OCI-LY7 (cell line): ENCODE data around the gene NAP1L4. TPM values are rescaled to one million over a fixed set of nuclear protein-coding genes. Genes with fewer than 3 reads are reported as not detected.

Source experiments
- BruUV-seq: library from RNA; stranded (reverse); fragments of 400-500 nt; replicated peaks from 2 replicates; lab custom pipeline; 2021; lab: Mats Ljungman, UMichigan
- CTCF ChIA-PET: fragments of 300-600 bp; sonication (Branson Sonifier 250); formaldehyde crosslinking; loops from one replicate; lab custom pipeline; 2022; ENCODE audit warnings: antibody characterized with exemption; ENCODE audit not compliant: unreplicated experiment; lab: Charles Lee
- POLR2A ChIA-PET: fragments of 300-600 bp; sonication (Branson Sonifier 250); formaldehyde crosslinking; loops from one replicate; lab custom pipeline; 2022; ENCODE audit warnings: antibody characterized with exemption; lab: Charles Lee
- DNase-seq: peaks from one replicate; pipeline ENCODE4 v3.0.0-alpha.2; 2015; ENCODE audit warnings: low spot score
- H2AFZ ChIP-seq: fragments of 200-600 bp; sonication (generic), shearing (Covaris generic); 2 replicates; pipeline ENCODE4 v1.6.1; 2014; ENCODE audit warnings: mild to moderate bottlenecking, antibody characterized with exemption, low read length, moderate library complexity
- H3K27ac ChIP-seq: fragments of 200-600 bp; sonication (generic); 2 replicates; pipeline ENCODE4 v1.5.1; 2014; ENCODE audit warnings: mixed run types, low read depth, mild to moderate bottlenecking, moderate library complexity, low read length, inconsistent platforms; ENCODE audit not compliant: poor library complexity, severe bottlenecking
- H3K36me3 ChIP-seq: fragments of 200-600 bp; sonication (generic); 2 replicates; pipeline ENCODE4 v1.6.1; 2014; ENCODE audit warnings: mild to moderate bottlenecking, antibody characterized with exemption, low read length, moderate library complexity, mixed read lengths; ENCODE audit not compliant: insufficient read depth
- H3K4me1 ChIP-seq: fragments of 200-600 bp; sonication (generic); 2 replicates; pipeline ENCODE4 v1.5.1; 2014; ENCODE audit warnings: mild to moderate bottlenecking, low read length; ENCODE audit not compliant: insufficient read depth, poor library complexity, severe bottlenecking
- H3K4me2 ChIP-seq: fragments of 200-600 bp; sonication (generic); 2 replicates; pipeline ENCODE4 v1.6.1; 2014; ENCODE audit warnings: mild to moderate bottlenecking, low read length
- H3K4me3 ChIP-seq: fragments of 200-600 bp; sonication (generic); 2 replicates; pipeline ENCODE4 v1.5.1; 2014; ENCODE audit warnings: mild to moderate bottlenecking, low read depth, low read length; ENCODE audit not compliant: poor library complexity, severe bottlenecking
- H3K79me2 ChIP-seq: fragments of 200-600 bp; sonication (generic); 2 replicates; pipeline ENCODE4 v1.6.1; 2016; ENCODE audit warnings: low read depth, mild to moderate bottlenecking, low read length, moderate library complexity, mixed read lengths; ENCODE audit not compliant: insufficient read depth
- H3K9me2 ChIP-seq: fragments of 200-600 bp; sonication (generic); 2 replicates; pipeline ENCODE4 v1.6.1; 2016; ENCODE audit warnings: mild to moderate bottlenecking, low read length, mixed read lengths; ENCODE audit not compliant: insufficient read depth
- H3K9me3 ChIP-seq: fragments of 200-600 bp; sonication (generic); 2 replicates; pipeline ENCODE4 v1.6.1; 2014; ENCODE audit warnings: mild to moderate bottlenecking, mixed run types, low read length, mixed read lengths
- H4K20me1 ChIP-seq: fragments of 200-600 bp; sonication (generic); 2 replicates; pipeline ENCODE4 v1.6.1; 2014; ENCODE audit warnings: mild to moderate bottlenecking, antibody characterized with exemption, low read length, moderate library complexity, mixed read lengths; ENCODE audit not compliant: insufficient read depth
- CTCF ChIP-seq: fragments of 200-600 bp; sonication (generic); conservative IDR thresholded peaks from 2 replicates; pipeline ENCODE4 v1.5.1; 2014; ENCODE audit warnings: mild to moderate bottlenecking, antibody characterized with exemption, low read length, moderate library complexity, mixed read lengths
- EZH2phosphoT487 ChIP-seq: fragments of 200-600 bp; sonication (generic); IDR thresholded peaks from 2 replicates; pipeline ENCODE4 v1.6.1; 2018; ENCODE audit warnings: low read depth, borderline replicate concordance, mild to moderate bottlenecking, mixed run types, antibody characterized with exemption, low read length, moderate library complexity, mixed read lengths
- intact Hi-C: fragments of 100-400 bp; cut with micrococcal nuclease; formaldehyde crosslinking; loops from one replicate; pipeline ENCODE4 v1.10.0; 2022; ENCODE audit not compliant: unreplicated experiment
- total RNA-seq, 2 experiments: library from RNA; depleted of rRNA in 1 of 2; stranded (reverse); fragments of >200 nt in 1 of 2; shearing (Covaris generic) in 1 of 2; gene quantifications; 2 replicates each; pipeline ENCODE4 v1.2.3, GENCODE V29; 2014 to 2022

The NAP1L4 gene
- total RNA-seq, 2 experiments from 2014 or later: 152 to 183 TPM

GRCh38 chr11:2916892-2917645 lies 75.1 kb downstream of the NAP1L4 start:
- CTCF ChIA-PET: interaction anchor here (0.6 kb wide), 1 partner anchor 155 kb away, joined by 3 read pairs; no protein-coding TSS in a partner anchor

DNA sequence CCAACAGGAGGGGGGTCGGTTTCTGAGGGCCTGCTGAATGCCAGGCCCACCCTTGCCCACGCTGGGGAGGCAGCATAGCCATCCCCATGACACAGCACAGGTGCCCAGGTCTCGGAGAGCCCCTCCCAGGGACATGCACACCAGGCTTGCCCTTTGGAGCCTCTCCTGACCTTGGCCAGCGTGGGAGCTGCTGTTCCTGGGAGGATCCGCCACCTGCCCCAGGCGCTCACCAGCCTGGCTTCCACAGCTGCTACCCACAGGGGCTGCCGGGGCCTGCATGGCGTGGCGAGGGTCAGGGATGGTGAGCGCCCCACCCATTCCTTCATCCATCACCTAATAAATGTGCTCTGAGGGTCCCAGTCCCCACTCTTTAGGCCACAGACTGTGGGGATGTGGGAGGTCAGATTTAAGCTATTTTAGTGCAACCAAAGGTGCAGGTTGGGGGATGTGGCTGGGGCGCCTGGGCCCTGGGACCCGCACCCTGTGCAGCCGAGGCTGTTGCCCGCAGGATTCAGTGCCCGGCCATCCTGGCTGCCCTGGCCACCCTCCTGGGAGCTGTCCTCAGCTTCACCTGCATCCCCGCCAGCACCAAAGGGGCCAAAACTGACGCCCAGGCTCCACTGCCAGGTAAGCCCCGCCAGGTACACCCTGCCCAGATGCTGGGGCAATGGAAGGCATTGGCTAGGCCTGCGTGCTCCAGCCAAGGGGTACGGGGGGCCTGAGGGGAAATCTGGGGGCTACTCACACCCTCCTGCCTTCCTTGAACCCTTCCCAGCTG lies 75.8 kb downstream of the NAP1L4 start:
- CTCF ChIA-PET: interaction anchor here (0.6 kb wide), 1 partner anchor 156 kb away, joined by 3 read pairs; no protein-coding TSS in a partner anchor
- no peaks in the 10 kb centered on the region for H3K9me3 ChIP-seq
- H3K4me3 ChIP-seq: no peak overlapping the region
- H2AFZ ChIP-seq: no peak overlapping the region
- H3K4me1 ChIP-seq: peaks cover 18% of the 10 kb centered on the region
- H3K36me3 ChIP-seq: no peaks in the 10 kb centered on the region
- no peaks in the 10 kb centered on the region for H4K20me1 ChIP-seq
- no peak for TF ChIP-seq EZH2phosphoT487
- TF ChIP-seq CTCF: no peak
- H3K9me2 ChIP-seq: no peaks in the 10 kb centered on the region
- DNase-seq: no peak
- no TSS peak for BruUV-seq
- H3K27ac ChIP-seq: no peak overlapping the region
- no peaks in the 10 kb centered on the region for H3K79me2 ChIP-seq
- POLR2A ChIA-PET: no interaction called here
- H3K4me2 ChIP-seq: no peak overlapping the region
- intact Hi-C loops: no loop called here

More at GRCh38 chr11:2916892-2917645, 75.1 kb downstream of the NAP1L4 start:
- H3K9me2 ChIP-seq: no peaks in the 10 kb centered on the region
- no peak for DNase-seq
- H3K9me3 ChIP-seq: no peaks in the 10 kb centered on the region
- peaks cover 18% of the 10 kb centered on the region for H3K4me1 ChIP-seq
- BruUV-seq: no TSS peak
- no peak overlapping the region for H3K4me2 ChIP-seq
- H3K79me2 ChIP-seq: no peaks in the 10 kb centered on the region
- no peaks in the 10 kb centered on the region for H4K20me1 ChIP-seq
- H3K36me3 ChIP-seq: no peaks in the 10 kb centered on the region
- no peak overlapping the region for H3K27ac ChIP-seq
- no peak overlapping the region for H3K4me3 ChIP-seq
- no peak for TF ChIP-seq CTCF
- no peak for TF ChIP-seq EZH2phosphoT487
- POLR2A ChIA-PET: no interaction called here
- intact Hi-C loops: no loop called here
- no peak overlapping the region for H2AFZ ChIP-seq
